ENCODE results near the gene CHAF1B.

Gene CHAF1B

GRCh38 chr21:36430841-36431240, 45.6 kb downstream of the CHAF1B start:
- no peak overlapping the region for H3K4me3 ChIP-seq (ENCODE audit: low read length)
- H4K20me1 ChIP-seq (ENCODE audit: control insufficient read depth, insufficient read depth, low read depth, low read length) = no peaks in the 10 kb centered on the region
- H3K9me3 ChIP-seq (ENCODE audit: control insufficient read depth, insufficient read depth, low read length) = no peaks in the 10 kb centered on the region
- peaks cover 11% of the 10 kb centered on the region for H3K27me3 ChIP-seq (ENCODE audit: control insufficient read depth, low read length)
- no peak overlapping the region for H3K4me2 ChIP-seq (ENCODE audit: low read length)
- no peaks in the 10 kb centered on the region for H3F3A ChIP-seq (ENCODE audit: control insufficient read depth, insufficient read depth)
- no peaks in the 10 kb centered on the region for H3K9me2 ChIP-seq (replicated peaks; ENCODE audit: control insufficient read depth, low read length)
- no peak for TF ChIP-seq CTCF (IDR thresholded peaks at IDR 0.05; ENCODE audit: low read depth, low read length, poor library complexity, severe bottlenecking)
- no peak for TF ChIP-seq EZH2phosphoT487 (IDR thresholded peaks at IDR 0.05; ENCODE audit: borderline replicate concordance, low read length)
- no peaks in the 10 kb centered on the region for H3K4me1 ChIP-seq (ENCODE audit: control insufficient read depth, low read length)
- H3K79me2 ChIP-seq (ENCODE audit: control insufficient read depth, low read length) = no peaks in the 10 kb centered on the region
- H3K36me3 ChIP-seq (ENCODE audit: control insufficient read depth, low read length) = no peaks in the 10 kb centered on the region
- no peak overlapping the region for H3K27ac ChIP-seq (ENCODE audit: low read depth, low read length)

GRCh38 chr21:36431252-36431651, 46.1 kb downstream of the CHAF1B start:
- Histone ChIP-seq H3K9me3 (ENCODE audit: control insufficient read depth, insufficient read depth, low read length) (no peaks in the 10 kb centered on the region), H3K9me2 (replicated peaks; ENCODE audit: control insufficient read depth, low read length) (no peaks in the 10 kb centered on the region), H3K4me1 (ENCODE audit: control insufficient read depth, low read length) (no peaks in the 10 kb centered on the region), H4K20me1 (ENCODE audit: control insufficient read depth, insufficient read depth, low read depth, low read length) (no peaks in the 10 kb centered on the region), H3K27ac (ENCODE audit: low read depth, low read length) (no peak overlapping the region), H3K36me3 (ENCODE audit: control insufficient read depth, low read length) (no peaks in the 10 kb centered on the region), H3F3A (ENCODE audit: control insufficient read depth, insufficient read depth) (no peaks in the 10 kb centered on the region), H3K4me2 (ENCODE audit: low read length) (no peak overlapping the region), H3K4me3 (ENCODE audit: low read length) (no peak overlapping the region), H3K79me2 (ENCODE audit: control insufficient read depth, low read length) (no peaks in the 10 kb centered on the region), H3K27me3 (ENCODE audit: control insufficient read depth, low read length) (peaks cover 11% of the 10 kb centered on the region)
- TF ChIP-seq CTCF (IDR thresholded peaks at IDR 0.05; ENCODE audit: low read depth, low read length, poor library complexity, severe bottlenecking) (no peak), EZH2phosphoT487 (IDR thresholded peaks at IDR 0.05; ENCODE audit: borderline replicate concordance, low read length) (no peak)

GRCh38 chr21:36433059-36433709, 48.0 kb downstream of the CHAF1B start:
- Histone ChIP-seq H3K36me3 (ENCODE audit: control insufficient read depth, low read length) (no peaks in the 10 kb centered on the region), H3K9me2 (replicated peaks; ENCODE audit: control insufficient read depth, low read length) (no peaks in the 10 kb centered on the region), H3K27ac (ENCODE audit: low read depth, low read length) (no peak overlapping the region), H3K4me1 (ENCODE audit: control insufficient read depth, low read length) (no peaks in the 10 kb centered on the region), H3K4me3 (ENCODE audit: low read length) (no peak overlapping the region), H3K4me2 (ENCODE audit: low read length) (no peak overlapping the region), H3K27me3 (ENCODE audit: control insufficient read depth, low read length) (peaks cover 11% of the 10 kb centered on the region), H3K79me2 (ENCODE audit: control insufficient read depth, low read length) (no peaks in the 10 kb centered on the region), H4K20me1 (ENCODE audit: control insufficient read depth, insufficient read depth, low read depth, low read length) (no peaks in the 10 kb centered on the region), H3F3A (ENCODE audit: control insufficient read depth, insufficient read depth) (no peaks in the 10 kb centered on the region), H3K9me3 (ENCODE audit: control insufficient read depth, insufficient read depth, low read length) (no peaks in the 10 kb centered on the region)
- no peak for TF ChIP-seq EZH2phosphoT487 (IDR thresholded peaks at IDR 0.05; ENCODE audit: borderline replicate concordance, low read length)
- TF ChIP-seq CTCF (IDR thresholded peaks at IDR 0.05; ENCODE audit: low read depth, low read length, poor library complexity, severe bottlenecking) = no peak

All from DOHH2 (cell line).